Stimulated activated CD8-positive, alpha-beta memory T cell treated with anti-CD3 and anti-CD28 coated beads, Interleukin-7, amount 100 ng/mL, for 24 hours (primary cell): ENCODE data around the gene ASAP3.

ENCODE experiments used
- DNase-seq: peaks from one replicate; pipeline ENCODE4 v3.0.0-alpha.2; 2020; ENCODE audit warnings: low read depth

The ASAP3 gene

DNA sequence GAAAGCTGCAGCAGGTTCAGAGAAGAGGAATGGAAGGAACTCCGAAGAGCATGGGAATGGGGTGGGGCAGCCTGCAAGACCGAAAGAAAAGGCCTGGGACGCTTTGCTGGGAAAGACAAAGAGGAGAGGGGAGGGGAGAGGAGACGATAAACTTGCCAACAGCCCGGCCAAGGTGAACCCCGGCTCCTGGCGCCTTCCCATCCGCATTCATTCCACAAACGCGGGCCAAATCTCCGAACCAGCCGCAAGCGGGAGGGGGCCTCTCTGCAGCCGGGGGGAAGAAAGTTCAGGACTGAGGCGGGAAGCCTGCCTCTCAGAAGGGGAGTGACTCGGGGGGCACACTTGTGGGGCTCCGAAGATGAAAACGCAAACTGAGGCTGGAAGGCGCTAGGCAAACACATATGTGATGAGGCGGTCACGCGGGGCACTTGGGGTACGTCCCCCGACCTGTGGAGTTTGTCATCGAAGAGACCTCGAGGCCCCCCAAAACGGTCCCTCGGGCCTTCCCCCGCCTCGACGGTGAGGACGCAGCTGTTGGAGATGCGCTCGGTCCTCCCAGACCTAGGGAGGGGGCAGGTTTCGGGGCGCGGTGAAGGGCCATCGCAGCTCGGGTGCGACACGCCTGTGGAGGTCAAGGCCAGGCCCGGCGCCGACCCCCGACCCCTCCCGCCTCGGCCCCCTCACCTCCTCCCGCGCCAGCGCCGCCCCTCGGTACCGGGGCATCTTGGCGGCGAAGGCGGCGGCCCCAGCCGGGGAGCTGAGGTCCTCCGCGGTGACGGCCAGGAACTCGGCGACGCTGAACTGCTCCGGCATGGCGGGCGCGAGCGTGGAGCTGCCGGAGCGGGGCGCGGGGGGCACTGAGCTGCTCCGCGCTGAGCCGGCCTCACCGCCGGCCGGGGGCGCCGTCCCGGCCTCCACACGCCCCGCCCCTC, at the start of gene ASAP3:
ASAP3 (minus strand) TSS at position 859 of the 932 bp plus-strand sequence; CDS start at position 813, 46 bp downstream.
- DNase-seq: no peak

DNA sequence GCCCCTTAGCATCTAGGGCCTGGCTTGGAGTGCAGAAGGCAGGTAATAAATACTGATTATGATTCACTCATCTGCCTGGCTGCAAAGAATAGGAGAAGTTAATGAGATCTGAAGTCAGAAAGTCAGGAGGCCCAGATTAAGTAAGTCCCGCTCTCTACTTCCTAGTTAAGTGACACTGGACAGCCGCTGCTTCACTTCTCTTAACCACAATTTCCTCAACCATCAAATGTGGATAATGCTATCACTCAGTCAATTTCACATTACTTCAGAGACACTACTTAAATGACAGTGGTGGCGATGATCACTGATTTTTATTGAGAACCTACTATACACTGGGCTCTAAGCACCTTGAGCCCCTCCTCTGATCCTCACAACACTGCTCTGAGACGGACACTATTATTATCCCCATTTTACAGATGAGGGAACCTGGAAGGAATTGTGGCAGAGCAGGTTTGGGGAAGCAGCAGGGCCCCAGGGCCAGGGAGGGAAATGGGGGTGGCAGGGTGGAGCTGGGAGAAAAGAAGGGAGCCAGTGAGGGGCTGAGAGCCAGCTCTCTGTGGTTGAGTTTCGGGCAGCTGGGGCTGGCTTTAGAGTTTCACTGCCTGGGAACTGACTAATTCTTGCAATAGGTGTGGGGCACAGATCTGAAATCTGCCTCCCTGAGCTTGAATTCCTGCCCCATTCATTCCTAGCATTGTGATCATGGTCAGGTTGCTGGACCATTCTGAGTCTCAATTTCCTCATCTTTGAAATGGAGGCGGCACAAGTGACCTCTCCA, 49.5 kb upstream of the ASAP3 start:
- DNase-seq: no peak

DNA sequence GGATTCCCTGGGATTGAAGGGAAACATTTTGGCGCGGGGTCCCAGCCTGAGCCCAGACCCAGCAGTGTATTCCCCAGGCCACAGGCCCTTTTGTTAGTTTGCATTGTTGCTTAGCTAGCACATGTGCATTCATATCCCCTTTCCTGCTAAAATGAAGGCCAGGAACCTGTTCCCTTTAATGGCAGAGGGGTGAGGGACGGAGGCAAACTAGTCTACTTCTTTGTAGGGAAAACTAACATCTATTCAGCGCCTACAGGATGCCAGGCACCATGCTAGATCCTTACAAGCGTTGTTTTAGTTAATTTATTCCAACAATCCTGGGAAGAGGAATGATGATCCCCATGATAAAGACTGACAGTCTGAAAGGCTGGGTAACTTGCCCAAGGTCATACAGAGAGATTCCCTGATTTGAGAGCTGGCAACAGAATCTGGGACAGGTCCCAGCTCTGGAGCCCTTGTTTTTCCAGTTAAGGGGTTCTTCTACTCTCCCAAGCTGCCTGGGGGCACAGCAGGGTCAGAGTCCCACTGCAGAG, 47.6 kb upstream of the ASAP3 start:
- no peak for DNase-seq

DNA sequence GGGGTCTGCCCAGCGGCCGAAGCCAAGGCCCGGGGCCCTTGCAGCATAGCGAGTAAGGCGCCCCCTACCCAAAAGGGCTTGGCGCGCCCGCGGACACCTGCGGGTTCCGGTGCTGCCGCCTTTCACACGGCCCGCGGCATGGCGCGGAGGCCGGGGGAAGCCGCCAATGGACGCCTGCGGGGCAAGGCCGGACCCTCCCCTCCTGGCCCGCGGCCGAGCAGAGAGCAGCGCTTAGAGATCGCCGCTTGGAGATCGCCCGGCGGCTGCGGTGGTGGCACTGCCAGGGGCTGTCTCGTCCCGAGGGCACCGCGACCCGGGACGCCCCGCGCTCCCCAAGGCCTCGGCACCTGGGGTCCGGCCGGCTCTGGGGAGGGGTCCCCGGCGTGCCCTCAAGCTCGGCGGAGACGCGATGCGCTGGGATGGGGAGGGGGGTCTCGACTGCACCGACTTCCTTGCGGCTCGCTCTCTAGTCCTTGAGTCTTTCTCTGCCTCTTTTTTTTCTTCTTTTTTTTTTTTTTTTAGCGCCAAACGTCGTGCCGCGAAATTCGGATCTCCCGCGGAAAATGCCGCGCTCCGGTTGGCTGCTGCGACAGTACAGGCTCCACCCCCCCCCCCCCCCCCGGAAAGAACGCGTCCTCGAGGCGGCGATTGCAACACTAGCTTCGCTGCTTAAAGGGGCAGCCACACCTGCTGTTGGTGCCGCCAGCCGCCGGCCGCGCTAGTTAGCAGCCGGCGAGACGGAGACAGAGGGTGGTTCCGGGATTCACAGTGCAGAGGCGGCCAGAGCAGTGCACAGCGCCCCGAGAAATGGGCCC, 47.0 kb upstream of the ASAP3 start, which contains the start of gene E2F2:
E2F2 (minus strand) TSS at position 487 of the 815 bp plus-strand sequence; CDS start at position 47, 440 bp downstream.
- peak; percentile 62 for DNase-seq

DNA sequence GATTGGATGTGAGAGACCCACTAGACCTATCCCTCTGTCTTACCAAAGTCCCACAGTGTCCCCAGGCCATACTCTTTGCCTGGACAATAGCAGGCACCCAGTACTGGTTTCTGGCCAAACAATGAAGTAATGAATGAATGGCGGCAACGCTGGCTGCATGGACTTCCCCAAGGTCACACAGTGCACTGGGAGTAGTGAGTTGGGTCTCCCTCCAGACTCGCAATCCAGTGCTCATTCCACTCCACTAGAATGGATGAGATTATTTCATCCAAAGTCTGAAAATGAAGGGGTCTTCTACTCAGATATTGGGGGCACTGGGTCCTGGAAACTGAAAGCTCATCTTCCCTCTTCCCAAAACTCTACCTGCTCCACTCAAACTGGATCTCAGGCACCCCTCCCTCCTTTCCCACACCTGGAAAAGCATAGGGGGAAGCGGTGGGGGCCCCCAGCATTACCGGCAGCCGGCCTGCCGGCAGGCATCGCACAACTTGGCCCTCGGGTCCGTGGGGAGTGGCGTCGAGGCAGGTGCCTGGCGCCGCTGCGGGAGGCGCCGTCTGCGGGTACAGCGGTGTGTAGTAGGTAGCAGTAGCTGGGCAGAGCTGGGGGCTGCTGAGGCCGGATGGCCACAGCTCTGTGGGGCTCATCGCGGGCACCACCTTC, 46.2 kb upstream of the ASAP3 start:
- DNase-seq: no peak

DNA sequence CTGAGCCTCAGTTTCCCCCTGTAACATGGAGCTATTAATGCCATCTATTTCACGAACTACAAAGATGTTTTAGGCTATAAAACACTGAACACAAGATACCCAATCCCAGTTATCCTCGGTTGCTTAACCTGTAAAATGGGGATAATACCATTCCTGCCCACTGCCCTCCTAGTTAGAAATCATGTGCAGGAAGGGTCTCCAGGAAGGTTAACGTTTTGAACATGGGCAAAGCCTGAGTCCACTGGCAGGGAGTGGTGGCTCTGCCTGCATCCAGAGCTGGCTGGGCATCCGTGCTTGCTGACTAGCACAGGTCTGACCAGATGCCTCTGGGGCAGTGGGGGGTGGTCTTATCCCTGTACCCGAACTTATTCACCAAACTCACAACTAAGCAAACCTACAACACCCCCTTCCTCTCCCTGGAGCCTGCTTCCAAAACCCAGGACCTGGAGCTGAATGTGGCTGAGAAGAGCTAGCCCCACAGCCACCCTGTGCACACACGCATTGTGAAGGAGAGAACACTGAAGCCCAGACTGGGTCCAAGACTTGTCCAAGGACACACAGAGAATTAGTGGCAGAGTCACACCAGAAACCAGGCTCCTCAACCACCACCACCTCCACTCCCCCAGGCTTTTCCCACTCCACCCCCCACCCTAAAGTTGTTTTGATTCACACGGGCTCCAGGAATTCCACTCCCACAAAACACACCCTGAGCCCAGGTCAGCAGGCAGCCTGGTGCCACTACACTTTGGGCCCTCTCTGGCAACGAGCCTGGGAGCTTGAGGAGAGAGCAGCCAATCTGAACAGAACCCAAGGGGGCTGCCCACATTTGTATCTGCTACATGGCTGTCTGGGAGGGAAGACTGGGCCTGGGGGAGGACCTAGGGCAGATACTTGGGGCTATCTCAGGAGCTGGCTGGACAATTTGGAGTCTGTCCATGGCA, 45.4 kb upstream of the ASAP3 start:
- DNase-seq: no peak

DNA sequence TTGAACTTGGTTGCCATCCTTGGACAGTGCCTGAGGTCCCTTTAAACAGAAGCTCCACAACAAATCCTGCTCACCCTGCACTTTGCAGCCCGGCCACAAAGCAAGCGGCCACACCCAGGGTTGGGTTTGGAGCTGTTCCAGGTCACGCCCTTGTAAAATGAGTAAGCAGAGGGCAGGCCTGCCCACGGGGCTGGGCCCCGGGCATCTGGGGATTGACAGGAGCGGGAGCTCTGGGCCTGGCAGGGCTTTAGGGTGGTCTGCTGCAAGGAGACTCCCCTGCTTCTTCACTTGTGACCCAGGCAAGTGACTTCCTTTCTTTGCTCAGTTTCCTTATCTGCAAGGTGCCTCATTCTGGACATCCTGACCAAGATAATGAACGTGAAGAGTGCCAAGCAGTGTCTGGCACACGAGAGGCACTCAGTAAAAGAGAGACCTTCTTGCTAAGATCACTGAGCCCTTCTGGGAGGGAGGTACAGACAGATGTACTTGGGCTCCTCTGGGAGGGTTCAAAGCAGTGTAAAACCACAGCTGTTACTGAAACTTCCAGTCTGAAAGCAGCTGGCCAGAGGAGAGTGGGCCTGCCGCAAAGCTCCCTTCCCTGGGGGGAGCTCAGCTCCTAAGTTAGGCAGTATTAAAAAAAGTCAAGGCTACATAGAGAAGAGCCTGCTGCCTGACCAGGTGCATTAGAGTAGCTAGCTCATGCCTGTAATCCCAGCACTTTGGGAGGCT, 44.4 kb upstream of the ASAP3 start:
- DNase-seq: peak; percentile 68

DNA sequence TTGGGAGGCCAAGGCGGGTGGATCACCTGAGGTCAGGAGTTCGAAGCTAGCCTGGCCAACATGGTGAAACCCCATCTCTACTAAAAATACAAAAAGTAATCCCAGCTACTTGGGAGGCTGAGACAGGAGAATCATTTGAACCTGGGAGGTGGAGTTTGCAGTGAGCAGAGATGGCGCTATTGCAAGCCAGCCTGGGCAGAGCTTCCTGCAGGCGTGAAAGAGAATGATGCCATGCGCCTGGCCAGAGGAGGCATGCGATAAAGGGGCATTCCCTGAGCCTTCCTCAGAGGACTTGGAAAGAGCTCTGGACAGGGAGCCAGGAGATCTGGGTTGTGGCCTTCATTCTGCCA, 43.9 kb upstream of the ASAP3 start:
- no peak for DNase-seq

DNA sequence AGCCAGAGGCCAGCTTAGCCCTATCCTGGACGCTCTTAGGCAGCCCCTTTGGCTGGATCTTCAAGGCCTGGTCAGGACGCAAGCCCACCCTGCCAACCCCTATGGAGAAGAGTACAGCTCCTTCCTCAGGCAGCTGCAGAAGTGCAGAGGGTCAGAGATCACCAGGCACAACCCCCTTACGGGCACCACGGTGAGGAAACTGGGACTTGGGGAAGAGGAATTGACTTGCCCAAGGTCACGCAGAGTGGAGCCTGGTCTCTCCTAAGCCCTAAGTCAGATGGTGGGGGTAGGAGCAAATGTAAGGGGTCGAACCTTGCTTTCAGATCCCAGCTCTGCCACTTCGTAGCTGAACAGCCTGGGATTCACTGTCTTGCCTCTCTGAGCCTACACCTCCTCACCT, 43.4 kb upstream of the ASAP3 start:
- no peak for DNase-seq

DNA sequence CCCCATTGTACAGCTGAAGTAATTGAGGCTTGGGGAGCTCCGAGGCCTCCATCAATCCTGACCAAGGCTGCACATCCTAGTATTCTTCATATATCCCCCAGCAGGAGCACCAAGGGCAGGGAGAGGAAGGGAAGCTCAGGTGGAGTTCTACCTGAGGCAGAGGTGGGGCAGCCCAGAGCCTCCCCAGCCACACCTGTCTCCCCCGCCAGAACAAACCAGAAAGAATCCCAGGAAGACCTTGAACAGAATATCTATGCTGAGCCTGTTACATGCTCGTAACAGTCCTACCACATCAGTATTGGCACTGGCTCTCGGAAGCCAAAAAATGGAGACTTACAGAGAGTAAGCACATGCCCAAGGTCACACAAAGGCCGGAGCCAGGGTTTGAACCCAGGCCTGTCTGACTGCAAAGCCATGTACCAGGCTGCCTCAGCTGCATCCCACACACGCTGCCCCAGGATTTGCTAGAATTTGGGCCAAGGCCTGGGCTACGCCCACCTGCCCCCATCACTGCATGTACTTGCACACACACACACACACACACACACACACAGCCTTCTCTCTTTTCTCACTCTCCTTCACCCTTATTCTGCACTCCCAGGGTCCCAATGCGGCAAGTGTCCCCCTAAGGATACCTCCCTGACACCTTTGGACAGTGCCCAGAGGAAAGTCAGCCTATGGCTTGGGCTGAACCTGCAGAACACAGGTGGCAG, 42.5 kb upstream of the ASAP3 start:
- no peak for DNase-seq

DNA sequence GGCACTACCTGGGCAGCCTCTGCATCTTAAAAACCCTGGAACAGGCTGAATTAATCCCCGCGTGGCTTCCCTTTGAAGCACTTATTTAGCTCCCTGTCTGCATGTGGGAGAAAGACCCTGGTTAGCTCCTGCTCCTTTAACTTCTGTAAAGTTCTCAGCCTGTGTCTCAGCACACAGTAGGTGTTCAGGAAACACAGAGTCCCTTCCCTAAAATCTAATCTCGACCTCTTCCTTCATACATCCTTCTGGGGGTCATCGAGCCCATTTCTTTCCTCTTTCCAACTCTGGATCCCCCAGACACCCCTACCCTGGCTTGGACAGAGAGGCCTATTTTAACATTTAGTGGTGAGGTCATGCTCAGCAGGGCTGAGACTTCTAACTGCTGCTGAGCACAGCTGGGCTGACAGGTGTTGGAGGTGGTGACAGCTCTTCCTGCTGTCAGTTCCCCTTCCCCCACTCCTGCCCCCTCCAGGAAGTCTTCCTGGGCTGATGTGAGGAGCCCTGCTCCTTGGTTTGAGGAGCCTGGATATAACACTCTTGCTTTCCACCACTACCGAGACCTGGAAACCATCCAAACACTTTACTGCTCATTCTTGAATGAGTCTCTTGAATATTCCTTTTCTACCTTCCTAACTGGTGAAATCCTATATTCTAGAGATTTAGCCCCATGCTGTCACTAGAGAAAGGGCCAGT, 41.7 kb upstream of the ASAP3 start:
- DNase-seq: no peak

DNA sequence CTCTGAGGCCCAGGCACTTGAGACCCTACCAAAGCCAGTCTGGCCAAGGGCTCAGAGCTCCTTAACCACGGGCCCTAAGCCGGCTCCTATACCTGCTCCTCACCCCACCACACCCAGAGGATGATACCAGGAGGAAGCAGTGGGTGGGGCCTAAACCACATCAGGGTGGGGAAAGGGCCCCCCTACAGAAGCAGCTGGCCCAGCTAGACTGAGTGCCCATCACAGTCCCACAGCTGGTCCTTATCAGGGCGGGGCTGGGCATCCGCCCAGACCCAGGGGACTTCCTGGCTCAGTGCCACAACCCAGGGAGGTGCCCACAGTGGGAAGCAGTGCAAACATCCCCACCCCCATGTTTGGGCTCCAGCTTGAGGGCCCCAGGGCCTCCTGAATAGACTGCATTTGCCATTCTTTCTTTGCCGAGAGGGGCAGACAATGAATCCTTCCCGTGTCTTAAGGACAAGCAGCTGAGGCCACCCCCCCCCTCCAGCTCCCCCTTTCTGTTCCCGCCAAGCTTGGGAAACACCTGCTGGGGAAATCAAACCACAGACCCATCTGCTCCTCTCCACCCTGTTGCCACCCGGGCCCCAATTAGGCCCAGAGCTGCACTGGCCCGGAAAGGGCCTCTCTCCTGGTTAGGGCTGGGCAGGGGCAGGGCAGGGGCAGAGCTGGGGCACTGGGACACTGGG, 40.9 kb upstream of the ASAP3 start:
- DNase-seq: no peak

DNA sequence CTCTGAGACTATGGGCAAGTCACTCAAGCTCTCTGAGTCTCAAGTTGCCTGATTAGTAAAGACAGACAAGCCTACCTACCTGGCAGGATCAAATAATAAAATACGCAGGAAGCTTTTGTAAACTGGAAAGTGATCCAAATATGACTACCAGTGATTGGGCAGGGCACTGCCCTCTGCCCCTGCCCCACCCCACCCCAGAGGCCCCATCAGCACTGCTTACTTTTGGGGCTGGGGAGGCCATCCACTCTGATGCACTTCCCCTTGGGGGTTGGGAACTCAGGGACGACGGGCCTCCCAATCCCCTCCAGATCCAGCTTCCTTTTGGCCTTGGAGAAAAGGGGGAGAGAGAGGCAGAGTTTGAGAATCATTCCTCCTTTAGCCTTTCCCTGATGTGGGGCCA, 40.2 kb upstream of the ASAP3 start:
- no peak for DNase-seq

DNA sequence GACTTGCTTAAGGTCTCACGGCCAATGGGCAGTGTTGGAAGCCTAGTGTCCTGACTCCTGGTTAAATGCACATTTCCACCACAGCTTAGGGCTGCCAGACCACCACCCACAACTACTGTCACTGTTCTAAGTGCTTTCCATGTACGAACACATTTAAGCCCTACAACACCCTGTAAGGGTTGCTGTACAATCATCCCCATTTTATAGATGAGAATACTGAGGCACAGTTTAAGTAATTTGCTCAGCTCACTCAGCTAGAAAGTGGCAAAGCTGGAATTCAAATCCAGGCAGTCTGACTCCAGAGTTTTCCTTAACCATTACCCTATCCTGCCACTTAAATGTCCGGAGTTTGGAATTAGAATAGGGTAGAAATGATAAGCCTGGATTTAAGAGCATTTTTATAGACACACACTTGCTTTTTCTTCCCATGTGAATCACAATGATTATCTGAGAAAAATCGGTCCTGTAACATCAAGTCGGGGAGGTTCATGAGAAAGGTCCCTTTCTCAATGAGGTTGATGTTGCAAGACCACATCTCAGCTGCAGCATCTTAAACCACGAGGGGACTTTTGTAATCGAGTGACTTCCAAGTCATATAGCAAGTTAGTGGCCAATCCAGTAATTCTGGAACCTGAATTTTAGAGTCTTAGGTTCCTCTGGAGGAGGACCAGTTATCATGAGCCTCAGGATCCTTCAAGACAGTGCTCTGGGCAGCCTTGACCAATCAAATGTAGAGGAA, 38.4 kb upstream of the ASAP3 start:
- DNase-seq: no peak

DNA sequence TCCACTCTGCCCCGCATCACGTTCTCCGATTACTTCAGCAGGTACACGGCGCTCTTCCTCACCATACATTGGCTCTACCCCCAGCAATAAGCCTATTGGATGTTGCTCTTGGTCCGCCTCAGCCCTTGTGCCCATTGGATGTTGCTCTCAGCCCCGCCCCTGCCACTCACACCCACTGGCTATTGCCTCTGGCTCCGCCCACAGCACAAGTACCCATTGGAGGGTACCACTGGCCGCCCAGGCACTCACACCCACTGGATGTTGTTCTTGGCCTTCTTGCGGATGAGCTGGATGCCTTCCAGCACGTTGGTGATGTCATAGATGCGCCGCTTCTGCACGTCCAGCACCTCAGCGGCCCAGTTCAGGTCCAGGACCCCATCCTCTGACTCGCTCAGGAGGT, 37.6 kb upstream of the ASAP3 start:
- DNase-seq: no peak

DNA sequence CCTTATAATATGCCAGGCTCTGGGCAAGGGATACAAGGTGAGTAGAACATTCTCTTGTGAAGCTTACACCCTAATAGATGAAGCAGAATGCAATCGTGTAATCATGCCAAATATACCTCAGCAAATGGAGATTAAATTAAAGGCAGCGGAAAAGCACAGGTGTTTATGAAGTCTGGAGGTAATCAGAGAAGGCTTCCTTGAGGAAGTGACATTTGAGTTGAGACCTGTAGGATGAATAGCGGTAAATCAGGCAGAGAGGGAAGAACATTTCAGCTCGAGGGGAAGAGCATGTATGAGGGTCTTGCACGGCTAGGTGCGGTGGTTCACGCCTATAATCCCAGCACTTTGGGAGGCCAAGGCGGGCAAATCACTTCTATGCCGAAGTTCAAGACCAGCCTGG, 33.6 kb upstream of the ASAP3 start:
- no peak for DNase-seq

DNA sequence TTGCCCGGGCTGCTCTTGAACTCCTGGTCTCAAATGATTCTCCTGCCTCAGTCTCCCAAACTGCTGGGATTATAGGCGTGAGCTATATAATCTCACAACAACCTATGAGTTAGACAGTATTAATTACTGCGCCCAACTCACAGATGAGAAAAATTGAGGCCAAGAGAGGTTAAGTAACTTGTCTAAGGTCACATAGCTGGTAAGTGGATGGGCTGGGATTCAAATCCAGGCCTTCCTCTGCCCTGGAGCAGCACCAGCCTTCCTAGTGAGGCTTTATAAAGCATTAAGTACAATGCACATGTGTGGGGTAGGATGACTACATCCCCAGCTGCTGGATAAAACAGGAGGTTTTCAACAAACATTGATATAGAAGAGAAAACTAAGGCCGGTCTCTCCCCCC, 31.9 kb upstream of the ASAP3 start:
- no peak for DNase-seq
